ENCODE data around the gene VWA2. TPM values are rescaled to one million over a fixed set of nuclear protein-coding genes. Genes with fewer than 3 reads are reported as not detected.

The VWA2 gene
- total and polyA plus RNA-seq, 2 donors from 2014 or later, result 0.17 to 6.5 TPM

- Histone ChIP-seq H3K4me3 (ENCODE audit: low read length in 3 of 3) (no peak overlapping the region), H3K27me3 (ENCODE audit: control insufficient read depth, insufficient read depth, low read length) (peaks cover 4% of the 10 kb centered on the region), H3K9me3 (ENCODE audit: control insufficient read depth in 2 of 3, insufficient read depth in 1 of 3, low read length in 3 of 3) (no peaks in the 10 kb centered on the region), H3K9ac (ENCODE audit: low read length in 3 of 3) (no peak overlapping the region), H3K27ac (ENCODE audit: low read depth in 2 of 2, low read length in 2 of 2) (no peak overlapping the region), H3K4me1 (ENCODE audit: control insufficient read depth in 2 of 3, insufficient read depth in 2 of 3, low read depth in 1 of 3, low read length in 3 of 3) (peaks cover 0 to 4% (median 0%) of the 10 kb centered on the region in 3 donors), H3K36me3 (ENCODE audit: control insufficient read depth in 2 of 3, insufficient read depth in 3 of 3, low read length in 3 of 3) (no peaks in the 10 kb centered on the region)
- TF ChIP-seq CTCF (IDR thresholded peaks at IDR 0.05; ENCODE audit: borderline replicate concordance, extremely low read depth, insufficient read depth), result no peak
- intact Hi-C loops (cut with DNase I), result no loop called here
- FAIRE-seq (no peak), DNase-seq (no peak)
Measured at GRCh38 chr10:114243661-114244060, 4.6 kb downstream of the VWA2 start.

GRCh38 chr10:114244126-114244525 is 5.1 kb downstream of the VWA2 start:
- intact Hi-C loops (cut with DNase I), result no loop called here

GRCh38 chr10:114245121-114245791 is 6.2 kb downstream of the VWA2 start:
- Histone ChIP-seq H3K4me1 (ENCODE audit: control insufficient read depth in 2 of 3, insufficient read depth in 2 of 3, low read depth in 1 of 3, low read length in 3 of 3) (peaks cover 0 to 4% (median 0%) of the 10 kb centered on the region in 3 donors), H3K4me3 (ENCODE audit: low read length in 3 of 3) (no peak overlapping the region), H3K9me3 (ENCODE audit: control insufficient read depth in 2 of 3, insufficient read depth in 1 of 3, low read length in 3 of 3) (no peaks in the 10 kb centered on the region), H3K27me3 (ENCODE audit: control insufficient read depth, insufficient read depth, low read length) (no peaks in the 10 kb centered on the region), H3K9ac (ENCODE audit: low read length in 3 of 3) (no peak overlapping the region), H3K27ac (ENCODE audit: low read depth in 2 of 2, low read length in 2 of 2) (no peak overlapping the region), H3K36me3 (ENCODE audit: control insufficient read depth in 2 of 3, insufficient read depth in 3 of 3, low read length in 3 of 3) (no peaks in the 10 kb centered on the region)
- FAIRE-seq, result no peak
- DNase-seq, result peak in 1 of 5 donors; percentile 8
- TF ChIP-seq CTCF (IDR thresholded peaks at IDR 0.05; ENCODE audit: borderline replicate concordance, extremely low read depth, insufficient read depth), result no peak
- intact Hi-C loops (cut with DNase I), result no loop called here

More at GRCh38 chr10:114244126-114244525, 5.1 kb downstream of the VWA2 start:
- no peak for TF ChIP-seq CTCF (IDR thresholded peaks at IDR 0.05; ENCODE audit: borderline replicate concordance, extremely low read depth, insufficient read depth)
- Histone ChIP-seq H3K9me3 (ENCODE audit: control insufficient read depth in 2 of 3, insufficient read depth in 1 of 3, low read length in 3 of 3) (no peaks in the 10 kb centered on the region), H3K27me3 (ENCODE audit: control insufficient read depth, insufficient read depth, low read length) (no peaks in the 10 kb centered on the region), H3K36me3 (ENCODE audit: control insufficient read depth in 2 of 3, insufficient read depth in 3 of 3, low read length in 3 of 3) (no peaks in the 10 kb centered on the region), H3K9ac (ENCODE audit: low read length in 3 of 3) (no peak overlapping the region), H3K4me1 (ENCODE audit: control insufficient read depth in 2 of 3, insufficient read depth in 2 of 3, low read depth in 1 of 3, low read length in 3 of 3) (peaks cover 0 to 4% (median 0%) of the 10 kb centered on the region in 3 donors), H3K4me3 (ENCODE audit: low read length in 3 of 3) (no peak overlapping the region), H3K27ac (ENCODE audit: low read depth in 2 of 2, low read length in 2 of 2) (no peak overlapping the region)
- DNase-seq, result no peak
- FAIRE-seq, result no peak
